Left cardiac atrium (tissue), 4 donors: ENCODE measurements around the gene PON1. TPM values are rescaled to one million over a fixed set of nuclear protein-coding genes. Genes with fewer than 3 reads are reported as not detected.

Experiments
- ATAC-seq, 2 donors: fragments of 200-7000 bp; cut with Tn5 transposase; one replicate each; pipeline ENCODE4 v1.9.1; 2020; ENCODE audit warnings: mild to moderate bottlenecking in 2 of 2, moderate library complexity in 2 of 2
- DNase-seq: peaks from one replicate; pipeline ENCODE4 v3.0.0-alpha.2; 2020
- intact Hi-C, 2 donors: fragments of 100-400 bp; cut with DNase I; formaldehyde crosslinking; loops; one replicate each; pipeline versions ENCODE4 v1.14.1 to v1.15.1; 2022 to 2023
- total RNA-seq, 2 donors: library from RNA; stranded (reverse); fragmentation: NEBNext Ultra II Directional; extraction: Animal tissue kit (Norgen Biotek cat#: 25700); gene quantifications; one replicate each; pipeline ENCODE4 v1.2.1, GENCODE V29; 2021
- donor health status: DM: no; HTN: yes; CAD: no.
- donor health status: DM: no; HTN: yes; CAD: no; lungs with severe emphysema.
- donor health status: DM: yes; HTN: yes; CAD: no.
- donor health status: Dilated cardiomyopathy.

PON1 gene
- total RNA-seq, 2 donors from 2014 or later, result not detected

DNA sequence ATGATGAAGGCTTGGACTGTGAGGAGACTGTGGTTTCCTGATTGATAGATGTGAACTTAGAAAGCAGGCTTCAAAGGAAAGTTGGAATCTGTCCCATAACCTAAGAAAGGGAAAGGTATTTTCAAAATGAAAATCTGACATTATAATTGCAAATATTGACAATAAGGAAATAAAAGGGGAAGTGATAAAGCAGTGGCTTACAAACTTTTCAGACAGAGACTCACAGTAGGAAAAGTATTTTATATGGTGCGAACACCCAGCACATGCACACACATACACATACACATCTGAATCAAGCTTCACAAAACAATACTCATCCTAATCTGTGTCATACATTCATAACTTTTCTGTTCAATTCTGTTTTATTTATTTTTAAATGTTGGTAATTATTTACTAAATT is 4.8 kb downstream of the PON1 start:
- intact Hi-C loops, result no loop called here
- DNase-seq (no peak), ATAC-seq (no peak)

DNA sequence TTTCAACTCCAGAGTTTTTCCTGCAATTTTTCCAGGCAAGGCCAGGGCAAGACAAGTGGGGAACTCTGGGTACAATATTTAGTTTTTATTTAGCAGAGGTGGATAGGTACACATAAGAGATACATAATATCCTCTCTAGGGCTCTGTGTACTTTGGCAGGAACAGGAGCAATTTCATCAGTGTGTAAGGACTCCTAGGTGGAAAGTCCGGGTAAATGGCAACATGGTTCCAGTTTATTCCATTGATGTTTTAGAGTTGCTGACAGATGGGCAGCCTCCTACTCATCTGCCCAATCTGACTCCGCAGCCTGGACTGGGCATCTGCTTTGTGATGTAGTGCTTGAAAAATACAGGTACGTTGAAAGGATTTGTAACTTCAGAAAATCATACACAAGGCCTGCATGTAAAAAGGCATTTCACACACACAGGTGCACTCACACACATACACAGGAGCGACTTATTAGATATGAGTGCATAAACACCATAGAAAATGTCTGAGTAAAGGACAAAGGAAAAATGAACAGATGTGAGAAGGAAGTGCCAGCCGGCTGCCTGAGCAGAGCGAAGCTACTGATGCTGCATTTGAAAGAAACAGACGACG is 5.7 kb downstream of the PON1 start:
- DNase-seq, result no peak
- intact Hi-C loops, result no loop called here
- no peak for ATAC-seq

DNA sequence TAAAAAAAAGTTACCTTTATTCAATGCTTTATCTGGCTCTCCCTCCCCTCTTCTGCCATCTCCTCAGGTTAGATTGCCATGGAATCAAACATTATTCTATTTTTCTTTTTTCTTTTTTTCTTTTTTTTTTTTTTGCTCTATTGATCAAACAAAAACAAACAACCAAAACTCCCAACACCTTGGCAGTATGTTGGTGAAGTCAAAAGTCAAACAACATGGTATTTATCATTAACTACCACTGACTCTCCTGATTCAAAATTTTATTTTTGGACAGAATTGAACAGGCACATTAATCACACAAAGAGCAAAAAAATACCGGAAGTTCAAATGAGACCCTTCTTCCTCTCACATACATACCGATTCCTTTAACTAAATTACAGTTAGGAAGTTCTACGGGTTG is 6.4 kb downstream of the PON1 start:
- DNase-seq (no peak), ATAC-seq (no peak)
- intact Hi-C loops, result no loop called here

DNA sequence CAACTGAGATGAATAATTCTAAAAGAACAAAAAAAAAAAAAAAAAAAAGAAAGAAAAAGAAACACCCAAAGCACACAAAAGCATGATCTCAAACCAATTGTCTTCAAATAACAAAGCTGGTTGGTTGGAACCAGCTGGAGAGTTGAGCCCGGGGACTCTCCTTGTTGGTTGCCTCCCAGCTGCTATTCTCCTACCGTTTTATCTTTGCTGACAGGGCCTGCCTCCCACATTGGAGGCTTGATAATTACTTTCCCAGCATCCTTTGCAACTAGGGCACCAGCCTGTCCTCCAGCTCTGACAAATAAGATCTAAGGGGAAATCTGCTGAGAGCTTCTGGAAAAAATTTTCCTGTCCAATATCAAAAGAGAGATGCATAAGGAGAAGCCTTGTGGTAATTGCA is 6.8 kb downstream of the PON1 start:
- ATAC-seq, result no peak
- no peak for DNase-seq
- intact Hi-C loops, result no loop called here

DNA sequence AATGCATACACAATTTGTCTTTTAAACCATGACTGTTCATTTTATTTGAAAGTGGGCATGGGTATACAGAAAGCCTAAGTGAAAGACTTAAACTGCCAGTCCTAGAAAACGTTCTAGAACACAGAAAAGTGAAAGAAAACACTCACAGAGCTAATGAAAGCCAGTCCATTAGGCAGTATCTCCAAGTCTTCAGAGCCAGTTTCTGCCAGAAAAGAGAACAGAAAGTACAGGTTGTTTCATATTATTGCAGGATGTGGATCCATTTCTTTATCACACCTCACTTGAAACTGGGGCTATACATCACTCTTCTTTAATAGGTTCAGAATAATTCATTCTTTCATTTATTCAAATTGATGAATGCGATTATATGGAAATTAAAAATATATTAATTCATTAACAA is 7.7 kb downstream of the PON1 start:
- DNase-seq (no peak), ATAC-seq (no peak)
- intact Hi-C loops, result no loop called here

DNA sequence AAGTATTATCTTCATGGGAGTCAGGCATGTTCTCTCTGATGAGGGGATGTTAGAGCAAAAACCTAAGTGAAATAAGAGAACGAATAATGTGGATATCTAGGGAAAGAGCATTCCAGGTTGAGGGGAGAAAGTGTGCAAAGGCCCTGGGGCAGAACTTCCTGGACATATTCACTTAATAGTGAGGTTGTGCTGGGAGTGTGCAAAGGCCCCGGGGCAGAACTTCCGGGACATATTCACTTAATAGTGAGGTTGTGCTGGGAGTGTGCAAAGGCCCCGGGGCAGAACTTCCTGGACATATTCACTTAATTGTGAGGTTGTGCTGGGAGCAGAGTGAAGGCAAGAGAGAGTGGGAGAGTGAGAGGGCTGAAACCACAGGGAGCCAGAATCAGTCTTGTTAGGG is 11.8 kb downstream of the PON1 start:
- ATAC-seq, result no peak
- intact Hi-C loops, result no loop called here
- DNase-seq, result no peak

DNA sequence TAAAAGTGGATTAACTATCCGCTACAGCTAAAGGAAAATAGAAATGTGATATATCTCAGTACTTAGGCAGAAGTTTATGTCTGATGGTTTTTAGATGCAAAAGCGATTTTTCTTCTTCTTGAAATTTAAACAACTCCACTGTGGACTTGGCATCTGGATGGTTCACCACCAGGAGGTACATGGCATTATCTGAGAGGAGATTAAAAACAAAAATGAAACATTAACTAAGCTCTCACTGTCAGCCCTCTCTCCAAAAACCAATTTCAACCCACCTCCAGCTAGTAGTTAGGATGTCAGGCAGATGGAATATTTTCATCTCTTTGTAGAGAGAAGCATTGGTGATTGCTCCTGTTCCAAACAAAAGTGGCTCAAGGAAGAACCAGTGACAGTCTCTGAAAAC is 12.9 kb downstream of the PON1 start:
- intact Hi-C loops, result no loop called here
- no peak for DNase-seq
- ATAC-seq, result no peak

DNA sequence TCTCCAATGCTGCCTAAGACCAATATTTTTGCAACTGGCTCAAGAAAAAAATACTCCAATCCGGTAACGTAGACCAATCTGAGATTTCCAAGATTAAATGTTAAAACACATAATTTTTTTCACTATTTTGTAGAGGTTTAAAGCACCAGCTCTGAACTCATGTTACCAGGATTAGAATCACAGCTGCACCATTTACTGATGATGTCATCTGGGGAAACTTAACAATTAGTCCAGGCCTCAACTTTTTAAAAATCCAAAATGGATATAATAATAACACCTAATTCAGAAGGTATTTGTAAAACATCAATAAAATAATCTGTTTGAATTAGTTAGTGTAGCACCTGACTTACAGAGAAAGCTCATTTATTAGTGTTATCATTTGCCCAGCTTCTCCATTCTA is 14.4 kb downstream of the PON1 start:
- DNase-seq (no peak), ATAC-seq (no peak)
- intact Hi-C loops, result no loop called here

DNA sequence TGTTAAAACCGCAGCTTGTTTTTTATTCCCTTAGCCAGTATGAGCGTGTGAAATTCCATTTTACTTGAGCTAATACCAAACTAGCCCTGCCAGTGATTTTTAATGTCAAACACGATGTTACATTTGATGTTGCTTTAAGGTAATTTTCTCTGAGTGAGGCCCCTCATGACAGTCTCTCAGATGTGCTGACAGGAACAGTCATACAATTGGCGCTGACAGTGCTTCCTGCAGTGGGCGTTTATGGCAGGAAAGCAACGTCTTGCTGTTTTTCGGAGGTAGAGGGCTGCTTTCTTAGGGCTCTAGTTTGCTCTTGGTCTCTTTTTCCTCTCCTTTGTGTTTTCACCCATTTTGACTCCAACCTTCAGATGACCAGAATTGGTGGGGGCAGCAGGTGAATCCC is 19.3 kb downstream of the PON1 start:
- ATAC-seq, result no peak
- intact Hi-C loops, result no loop called here

DNA sequence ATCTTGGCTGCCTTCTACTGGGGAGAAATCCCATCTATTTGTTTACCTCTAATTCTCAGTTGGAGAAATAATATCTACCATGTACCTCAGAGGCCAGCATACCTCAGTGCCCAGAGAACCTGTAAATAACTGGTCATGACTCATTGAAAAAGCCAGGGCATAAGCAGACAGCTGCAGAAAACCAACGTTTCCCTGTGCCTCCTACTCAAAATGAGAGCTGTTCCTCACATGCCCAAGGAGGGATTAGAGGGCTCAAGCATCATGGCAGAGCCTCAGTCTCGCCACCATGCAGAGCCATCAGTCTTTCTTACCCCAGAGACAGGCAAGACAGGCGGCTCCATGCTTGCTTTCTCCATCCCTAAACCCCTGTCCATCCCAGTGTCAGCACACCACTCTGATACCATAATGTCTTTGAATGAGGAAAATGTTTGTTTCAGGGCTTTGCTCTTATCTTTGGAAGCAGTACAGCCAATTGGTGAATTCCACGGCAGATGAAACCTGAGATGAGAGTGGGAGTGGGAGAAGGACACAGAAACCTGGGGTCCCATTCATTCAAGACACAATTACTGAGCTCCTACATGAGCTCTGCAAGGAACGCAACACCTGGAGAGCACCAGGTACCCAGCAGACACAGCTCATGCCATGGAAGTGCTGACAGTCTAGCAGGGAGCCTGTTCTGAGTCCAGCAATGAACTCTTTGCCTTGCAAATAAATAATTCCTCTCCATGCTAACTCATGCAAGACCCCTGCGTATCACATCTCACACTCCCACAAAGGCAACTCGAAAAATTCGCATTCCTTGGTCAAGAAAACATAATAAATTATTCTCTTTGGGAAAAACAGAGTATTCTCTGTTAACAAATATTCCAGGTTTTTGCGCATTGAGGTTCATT is 21.1 kb downstream of the PON1 start:
- DNase-seq (no peak), ATAC-seq (no peak)
- intact Hi-C loops, result no loop called here

More for the DNA sequence above, 19.3 kb downstream of the PON1 start:
- DNase-seq, result no peak

DNA sequence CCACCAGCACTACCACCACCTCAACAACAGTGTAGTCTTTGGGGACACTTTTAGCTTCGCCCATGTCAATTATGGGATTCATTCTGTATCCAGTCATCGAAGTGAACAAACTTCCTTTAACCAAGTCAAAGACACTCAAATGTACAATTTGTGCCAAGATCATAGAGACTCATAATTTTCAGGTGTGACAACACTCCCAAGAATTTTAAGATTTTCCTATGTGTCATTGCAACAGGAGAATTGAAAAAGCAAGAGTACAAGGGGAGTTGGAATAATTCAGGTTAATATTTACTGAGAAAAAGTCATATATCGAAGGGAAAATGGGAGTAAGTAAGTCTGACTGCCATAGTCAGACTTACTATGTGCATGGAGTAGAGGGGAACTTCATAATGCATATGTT is 26.2 kb downstream of the PON1 start:
- no peak for ATAC-seq
- no peak for DNase-seq
- intact Hi-C loops, result no loop called here

DNA sequence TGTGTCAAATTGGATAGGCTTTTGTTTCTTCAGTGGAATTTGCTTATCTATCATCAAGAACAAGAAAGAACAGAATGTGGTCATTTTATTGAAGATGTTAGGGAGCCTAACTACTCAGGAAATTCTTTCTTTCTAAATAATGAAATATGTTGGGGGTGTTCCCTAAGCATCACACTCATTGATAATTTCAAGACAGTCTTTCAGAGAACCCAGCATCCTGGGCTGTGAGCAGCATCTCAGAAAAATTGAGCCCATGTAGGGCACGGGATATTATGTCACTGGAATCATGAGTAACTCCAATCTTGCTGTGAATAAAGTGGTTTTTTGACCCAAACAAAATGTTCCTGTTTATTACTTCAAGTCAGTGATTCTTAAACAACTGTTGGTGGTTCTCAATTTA is 27.3 kb downstream of the PON1 start:
- no peak for DNase-seq
- ATAC-seq, result no peak
- intact Hi-C loops, result no loop called here

DNA sequence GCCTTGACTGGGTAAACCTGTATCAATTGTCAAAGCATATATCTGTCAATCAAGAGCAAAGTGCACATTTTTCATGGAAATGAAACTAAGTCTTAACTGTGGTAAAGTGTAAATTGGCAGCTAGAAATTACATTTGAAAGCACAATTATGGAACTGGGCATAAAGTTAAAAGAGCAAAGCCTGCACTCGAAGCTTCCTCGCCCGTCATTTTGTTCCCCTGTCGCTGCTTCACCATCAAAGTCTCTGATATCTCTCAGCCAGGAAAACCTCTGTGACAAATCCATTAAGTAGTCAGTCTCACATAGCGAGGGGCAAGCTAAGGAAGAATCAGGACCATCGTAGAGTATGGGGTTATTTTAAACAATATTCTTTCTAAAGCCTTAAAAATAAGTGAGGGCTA is 27.9 kb downstream of the PON1 start:
- ATAC-seq, result no peak
- no peak for DNase-seq

DNA sequence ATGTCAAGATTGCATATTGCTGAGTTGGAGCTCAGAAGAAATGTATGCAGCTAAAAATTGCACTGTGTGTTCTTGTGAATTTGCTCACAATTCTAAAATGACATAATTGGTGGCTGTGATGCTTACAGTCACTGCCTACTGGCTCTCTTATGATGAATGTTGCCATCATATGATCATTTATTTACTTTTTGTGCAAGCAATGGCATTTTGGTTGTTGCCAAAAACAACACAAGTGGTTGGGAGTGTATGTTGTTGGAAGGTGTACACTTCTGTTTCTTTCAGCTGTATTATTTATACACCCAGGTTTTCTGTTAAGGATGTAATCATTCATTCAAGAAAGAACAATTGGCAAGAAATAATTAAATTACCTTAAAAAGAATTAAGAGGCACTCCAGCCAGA is 28.9 kb downstream of the PON1 start:
- no peak for ATAC-seq
- no peak for DNase-seq
- intact Hi-C loops, result no loop called here

More for the DNA sequence above, 27.9 kb downstream of the PON1 start:
- intact Hi-C loops, result no loop called here

DNA sequence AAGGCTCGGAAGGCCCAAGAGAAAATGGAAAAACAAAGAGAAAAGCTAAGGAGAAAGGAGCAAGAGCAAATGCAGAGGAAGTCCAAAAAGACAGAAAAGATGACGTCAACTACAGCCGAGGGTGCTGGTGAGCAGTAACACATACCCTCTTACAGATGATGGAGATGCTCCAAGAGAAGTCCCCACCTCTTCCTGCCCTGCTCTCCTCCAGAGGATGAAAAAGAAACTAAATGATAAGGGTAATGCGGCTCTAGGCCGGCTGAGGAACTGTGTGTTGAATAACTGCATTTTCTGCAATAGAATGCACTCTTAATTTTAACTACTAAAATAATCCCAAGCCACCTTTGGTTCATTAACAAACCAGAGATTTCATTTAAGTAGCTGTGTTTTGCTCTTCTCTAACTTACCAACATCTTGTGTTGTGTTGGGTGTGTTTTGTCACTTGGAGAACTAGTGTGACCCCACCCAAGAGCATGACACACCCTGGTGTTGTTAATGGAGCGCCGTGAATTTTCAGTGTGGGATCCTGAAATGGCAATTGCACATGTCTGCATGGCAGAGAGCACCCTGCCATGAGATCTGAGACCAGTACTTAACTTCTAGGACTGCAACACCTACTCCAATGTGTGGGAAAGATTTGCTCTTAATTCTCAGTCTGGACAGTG is 34.0 kb downstream of the PON1 start:
- no peak for ATAC-seq
- intact Hi-C loops, result no loop called here

DNA sequence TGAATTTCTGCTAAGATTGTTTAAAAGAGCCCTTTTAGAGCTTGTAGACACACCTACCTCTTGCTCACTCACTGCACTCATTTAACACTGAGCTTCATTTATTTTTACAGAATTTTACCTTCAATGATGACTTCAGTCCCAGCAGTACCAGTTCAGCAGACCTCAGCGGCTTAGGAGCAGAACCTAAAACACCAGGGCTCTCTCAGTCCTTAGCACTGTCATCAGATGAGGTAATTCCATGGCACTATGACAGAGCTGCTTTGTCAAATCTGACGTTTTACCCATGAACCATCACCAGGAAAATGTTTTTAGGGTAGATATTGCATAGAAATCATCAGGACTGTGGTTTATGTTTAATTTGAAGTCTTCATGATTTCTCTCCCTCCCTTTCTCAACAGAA is 38.2 kb downstream of the PON1 start:
- intact Hi-C loops, result no loop called here
- ATAC-seq (no peak), DNase-seq (no peak)

More for the DNA sequence above, 34.0 kb downstream of the PON1 start:
- DNase-seq, result no peak

DNA sequence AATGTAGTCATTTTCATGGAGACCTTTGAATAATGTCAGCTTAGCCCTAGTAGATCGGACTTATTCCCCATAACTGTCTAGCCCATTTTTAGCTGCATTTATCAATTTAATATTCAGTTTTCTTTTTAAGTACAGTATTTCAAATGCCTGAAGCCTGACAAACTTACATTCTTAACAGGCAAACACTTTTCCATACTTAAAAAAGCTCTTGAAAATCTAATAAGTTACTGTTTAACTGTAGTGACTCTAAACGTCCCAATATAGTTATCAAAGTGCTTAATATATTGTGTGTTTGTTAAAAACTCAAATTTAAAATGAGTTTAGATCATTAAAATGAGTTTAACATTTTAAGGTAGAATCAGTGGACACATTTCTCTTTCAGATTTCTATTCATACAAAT is 44.9 kb downstream of the PON1 start:
- intact Hi-C loops, result no loop called here
- ATAC-seq, result no peak
- no peak for DNase-seq

DNA sequence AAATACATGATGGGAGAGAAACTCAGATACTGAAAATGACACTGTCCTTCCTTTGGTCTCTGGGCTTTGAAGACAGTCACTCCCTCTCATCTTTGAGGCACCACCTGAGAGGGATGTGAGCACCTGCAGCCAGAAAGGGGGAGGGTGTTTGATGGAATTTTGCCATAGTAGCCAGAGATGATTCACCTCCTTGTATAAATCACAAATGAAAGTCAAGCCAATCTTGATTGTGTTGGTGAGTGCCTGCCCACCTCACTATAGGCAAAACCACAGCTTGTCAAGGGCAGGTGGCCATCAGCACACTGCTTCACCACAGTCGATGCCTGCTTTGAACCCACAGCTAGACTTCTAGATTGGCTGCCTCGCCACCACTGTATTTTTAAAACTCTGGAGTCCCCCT is 48.2 kb downstream of the PON1 start:
- ATAC-seq, result no peak
- intact Hi-C loops, result no loop called here

DNA sequence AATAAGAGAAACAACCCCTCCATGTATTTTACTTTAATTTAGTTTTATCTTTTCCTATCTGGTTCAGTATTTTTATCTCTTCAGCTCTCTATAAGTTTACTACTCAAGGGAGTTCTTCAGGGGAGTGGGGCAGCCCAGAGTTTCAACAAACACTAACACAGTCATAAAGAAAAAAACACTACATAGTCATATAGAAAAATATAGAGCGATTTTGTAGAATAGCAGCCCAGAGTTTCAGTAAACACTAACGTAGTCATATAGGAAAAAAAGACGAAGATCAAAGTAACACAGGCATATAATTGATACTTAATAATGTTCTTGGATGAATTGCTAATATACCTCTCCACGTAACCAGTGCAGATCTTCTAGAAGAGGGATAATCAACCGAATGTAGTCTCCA is 54.7 kb downstream of the PON1 start:
- intact Hi-C loops, result no loop called here
- DNase-seq (no peak), ATAC-seq (no peak)

More for the DNA sequence above, 48.2 kb downstream of the PON1 start:
- no peak for DNase-seq

DNA sequence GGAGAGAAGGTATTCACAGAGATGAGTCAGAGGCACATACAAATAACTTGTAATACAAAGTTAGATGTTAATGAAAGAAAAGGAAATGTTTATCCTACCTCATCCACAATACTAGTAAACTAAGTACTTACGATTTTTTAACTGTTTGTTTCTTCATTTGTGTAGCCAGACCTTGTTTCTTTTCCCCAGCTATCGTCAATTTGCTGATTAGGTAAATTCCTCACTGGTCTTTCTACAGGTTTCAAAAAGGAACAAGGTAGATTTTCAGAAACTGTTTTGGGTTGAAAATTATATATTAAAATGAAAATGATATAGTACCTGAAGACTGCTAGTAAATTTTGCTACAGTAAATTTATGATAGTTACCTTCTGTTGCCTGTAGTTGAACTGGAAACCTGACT is 56.6 kb downstream of the PON1 start:
- ATAC-seq (no peak), DNase-seq (no peak)
- intact Hi-C loops, result no loop called here

DNA sequence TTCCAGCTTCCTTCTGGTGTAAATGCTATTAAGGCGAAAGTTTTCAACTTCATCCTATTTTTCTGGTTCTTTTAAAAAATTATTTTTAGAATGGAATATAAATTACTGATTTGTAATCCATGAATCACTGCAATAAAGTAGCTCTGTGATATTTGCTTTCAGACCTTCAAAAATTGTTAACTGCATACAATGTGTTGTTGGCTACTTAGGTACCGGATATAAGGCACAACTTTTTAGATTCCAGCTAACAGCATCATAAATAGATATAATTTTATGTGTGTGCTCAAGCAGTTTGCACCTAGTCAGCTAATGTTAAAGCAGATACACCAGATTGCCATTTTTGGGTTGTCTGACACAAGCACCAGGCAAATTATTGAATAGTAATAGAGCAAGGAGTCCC is 58.7 kb downstream of the PON1 start:
- intact Hi-C loops, result no loop called here
- ATAC-seq (no peak), DNase-seq (no peak)
